GM12891 (cell line): ENCODE measurements around the gene SKOR1.

ENCODE experiments used
- POLR2A ChIP-seq: IDR thresholded peaks from 2 replicates; pipeline ENCODE4 v1.6.1; 2011; ENCODE audit warnings: low read depth, low read length, control low read depth
- SPI1 ChIP-seq: IDR thresholded peaks from 2 replicates; pipeline ENCODE4 v1.6.1; 2011; ENCODE audit warnings: low read depth, low read length, control low read depth

DNA sequence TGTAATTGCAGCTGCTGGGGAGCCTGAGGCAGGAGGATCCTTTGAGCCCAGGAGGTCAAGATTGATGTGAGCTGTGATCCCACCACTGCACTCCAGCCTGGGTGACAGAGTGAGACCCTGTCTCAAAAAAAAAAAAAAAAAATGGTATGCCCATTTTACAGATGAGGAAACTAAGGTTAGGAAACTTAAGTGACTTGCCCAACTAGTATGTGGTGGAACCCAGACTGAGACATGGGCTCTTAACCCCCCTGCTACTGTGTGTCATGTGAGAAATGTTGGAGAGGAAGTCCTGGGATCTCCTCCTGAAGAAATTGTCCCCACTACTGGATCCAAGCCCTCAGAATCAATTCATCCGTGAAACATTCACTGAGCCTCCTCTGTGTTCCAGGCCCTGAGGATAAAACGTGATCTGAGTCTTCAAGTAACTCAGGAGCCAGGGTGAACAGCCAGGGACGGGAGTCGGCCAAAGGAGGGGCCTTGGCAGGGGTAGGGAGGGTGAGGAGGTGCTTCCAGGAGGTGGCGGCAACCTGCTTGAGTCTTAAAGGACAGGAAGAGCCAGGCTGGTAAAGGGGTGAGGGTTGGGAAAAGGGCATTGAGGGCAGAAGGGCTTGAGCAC lies 34.1 kb downstream of the SKOR1 start:
- no peak for TF ChIP-seq SPI1
- TF ChIP-seq POLR2A, result no peak
